ENCODE measurements around the gene CXCL5. TPM values are rescaled to one million over a fixed set of nuclear protein-coding genes. Genes with fewer than 3 reads are reported as not detected.

Gene CXCL5
- total and polyA plus RNA-seq, 2 of the 13 experiments (the other 11 are each of a cell fraction or from before 2014, with no cell fraction given), result not detected

- no peak overlapping the region for H3K4me3 ChIP-seq (replicated peaks in 1 of 3; ENCODE audit: insufficient read depth in 1 of 3, low read depth in 2 of 3, low read length in 3 of 3)
- no TSS peak for BruUV-seq (replicated peaks)
- H3K27ac ChIP-seq (ENCODE audit: extremely low read length, insufficient read depth, low read length), result no peak overlapping the region
- H3K36me3 ChIP-seq (replicated peaks in 1 of 2; ENCODE audit: control insufficient read depth in 1 of 2, insufficient read depth in 2 of 2, low read length in 2 of 2), result no peaks in the 10 kb centered on the region
- no peak overlapping the region for H3K9ac ChIP-seq (ENCODE audit: insufficient read depth, low read depth, low read length)
- in situ Hi-C loops (cut with HindIII; ENCODE audit: extremely low pct_ligation_motif_present, low pct_unique_long_range_greater_than_20kb) (no loop called here), intact Hi-C loops (cut with micrococcal nuclease; ENCODE audit: unreplicated experiment) (loop anchor here (5.0 kb wide), 2 partner anchors 95 to 310 kb away; no protein-coding TSS in a partner anchor)
- no peaks in the 10 kb centered on the region for H4K20me1 ChIP-seq (ENCODE audit: insufficient read depth, low read length)
- no peaks in the 10 kb centered on the region for H3K9me3 ChIP-seq (ENCODE audit: low read length)
- DNase-seq (ENCODE audit: low spot score), result no peak
- ChIA-PET CTCF (ENCODE audit: low intra/inter-chr PET ratio, low total read pairs) (no interaction called here), POLR2A (no interaction called here)
- H2AFZ ChIP-seq (ENCODE audit: low read length), result no peak overlapping the region
- no peaks in the 10 kb centered on the region for H3K79me2 ChIP-seq (ENCODE audit: insufficient read depth, low read length)
- no peak for FAIRE-seq
- peaks cover 4 to 26% of the 10 kb centered on the region in 2 experiments for H3K27me3 ChIP-seq (ENCODE audit: control insufficient read depth in 1 of 2, insufficient read depth in 2 of 2, low read length in 2 of 2)
- TF ChIP-seq ZNF790 (CRISPR knock-in tag; IDR thresholded peaks at IDR 0.05; ENCODE audit: borderline replicate concordance) (no peak), NR2C2 (CRISPR knock-in tag; IDR thresholded peaks at IDR 0.05; ENCODE audit: borderline replicate concordance) (no peak), THAP9 (CRISPR knock-in tag; IDR thresholded peaks at IDR 0.05; ENCODE audit: borderline replicate concordance) (no peak), PRMT3 (CRISPR knock-in tag; IDR thresholded peaks at IDR 0.05; ENCODE audit: borderline replicate concordance, low read depth) (no peak), ZMAT5 (CRISPR knock-in tag; IDR thresholded peaks at IDR 0.05; ENCODE audit: borderline replicate concordance, low read depth) (no peak)
- H3K4me1 ChIP-seq (ENCODE audit: insufficient read depth, low read length), result peaks cover 15% of the 10 kb centered on the region
- WGBS (ENCODE audit: low lambda C conversion rate), result 30% methylated on average over 4 of the region's 4 CpGs
- H3K4me2 ChIP-seq (ENCODE audit: low read depth, low read length), result no peak overlapping the region
- no peak for ATAC-seq
Observed at GRCh38 chr4:74037076-74037955, 38.8 kb upstream of the CXCL5 start.
